HG02885 (cell line): ENCODE results near the gene PACRG.

ENCODE experiments used
- ATAC-seq: cut with Tn5 transposase; IDR thresholded peaks from one replicate; pipeline ENCODE4 v1.9.1; 2021; ENCODE audit warnings: mild to moderate bottlenecking; ENCODE audit not compliant: unreplicated experiment, poor library complexity

The PACRG gene

DNA sequence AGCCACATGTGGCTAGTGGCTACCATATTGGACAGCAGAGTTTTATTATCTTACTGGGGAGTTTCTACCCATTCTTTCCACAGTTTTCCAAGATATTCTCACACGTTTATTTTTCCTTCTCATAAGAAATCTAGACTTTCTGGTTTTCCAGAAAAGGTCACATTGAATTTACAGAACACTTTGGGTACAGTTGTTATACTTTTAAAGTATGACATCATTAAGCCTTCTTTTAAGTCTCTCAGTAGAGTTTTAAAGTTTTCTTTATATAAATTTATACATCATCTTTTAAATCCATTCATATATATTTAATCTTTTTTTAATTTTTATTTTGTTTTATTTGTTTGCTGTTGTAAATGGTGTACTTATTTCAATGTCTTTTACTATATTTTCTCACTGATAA, 486.5 kb downstream of the PACRG start:
- ATAC-seq = no peak

DNA sequence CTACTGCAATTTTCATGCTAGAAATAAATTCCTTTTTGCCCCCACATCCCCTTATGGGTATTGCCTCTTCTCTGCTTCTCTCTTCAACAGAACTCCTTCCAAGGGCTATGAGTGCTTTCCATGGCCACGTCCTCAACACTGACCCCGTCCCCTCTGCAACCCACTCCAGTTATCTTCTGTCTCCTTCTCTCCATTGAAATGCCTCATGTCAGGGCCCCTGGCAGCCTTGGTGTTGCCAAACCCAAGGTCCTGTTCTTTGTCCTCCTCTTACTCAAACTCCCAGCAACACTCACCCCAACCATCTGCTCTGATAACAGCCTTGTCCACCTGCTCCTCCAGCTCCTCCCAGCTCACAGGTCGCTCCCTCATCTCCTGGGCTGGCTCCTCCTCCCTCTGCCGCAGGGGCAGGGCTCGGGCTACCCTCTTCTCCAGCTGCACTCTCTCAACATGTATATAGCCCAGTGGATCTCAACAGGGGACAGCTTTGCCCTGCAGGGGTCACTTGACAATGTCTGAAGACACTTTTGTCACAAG, 490.7 kb downstream of the PACRG start:
- no peak for ATAC-seq

DNA sequence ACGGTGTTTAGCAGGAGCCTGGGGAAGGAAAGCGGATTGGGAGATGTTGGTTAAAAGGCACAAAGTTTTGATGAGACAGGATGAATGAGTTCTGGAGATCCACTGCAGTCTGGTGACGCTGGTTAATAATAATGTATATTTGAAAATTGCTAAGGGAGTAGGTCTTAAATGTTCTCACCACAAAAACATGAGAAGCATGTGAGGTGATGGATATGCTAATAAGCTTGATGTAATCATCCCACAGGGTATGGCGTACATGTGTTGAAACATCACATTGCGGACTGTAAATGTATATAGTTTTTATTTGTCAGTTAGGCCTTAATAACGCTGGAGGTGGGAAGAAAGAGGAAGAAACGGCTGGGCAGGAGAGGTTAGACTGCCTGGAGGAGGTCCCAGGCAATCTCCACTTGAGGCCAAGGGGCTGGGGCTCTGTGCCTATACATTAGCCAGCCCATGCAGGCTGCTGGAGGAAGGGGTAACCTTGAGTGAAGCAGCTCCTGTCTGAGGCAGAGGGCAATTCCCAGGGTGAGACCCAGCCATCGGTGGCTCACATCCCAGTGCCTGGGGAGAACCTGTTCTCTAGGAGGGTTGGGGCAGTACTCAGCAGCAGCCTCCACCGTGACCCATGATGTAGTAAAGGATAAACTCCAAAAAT, 498.5 kb downstream of the PACRG start:
- ATAC-seq = no peak

DNA sequence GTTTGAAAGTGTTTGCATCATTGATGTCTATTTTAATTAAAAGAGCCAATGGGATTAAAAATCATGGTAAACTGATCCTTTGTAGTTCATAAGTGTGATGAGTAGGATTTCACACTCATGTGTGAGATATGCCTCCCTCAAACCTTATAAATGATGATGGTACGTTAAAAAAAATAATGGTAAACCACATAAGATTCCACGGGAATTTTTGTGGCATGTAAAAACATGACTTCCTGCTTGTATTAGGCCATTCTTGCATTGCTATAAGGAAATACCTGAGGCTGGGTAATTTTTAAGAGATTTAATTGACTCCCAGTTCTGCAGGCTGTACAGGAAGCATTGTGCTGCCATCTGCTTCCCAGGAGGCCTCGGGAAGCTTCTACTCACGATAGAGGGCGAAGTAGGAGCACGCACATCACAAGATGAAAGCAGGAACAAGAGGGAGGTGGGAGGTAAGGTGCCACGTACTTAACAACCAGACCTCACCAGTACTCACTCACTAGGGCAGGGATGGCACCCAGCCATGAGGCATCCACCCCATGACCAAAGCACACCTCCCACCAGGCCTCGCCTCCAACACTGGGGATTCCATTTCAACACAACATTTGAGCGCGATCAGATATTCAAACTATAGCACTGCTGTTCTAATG, 499.2 kb downstream of the PACRG start:
- ATAC-seq = no peak

DNA sequence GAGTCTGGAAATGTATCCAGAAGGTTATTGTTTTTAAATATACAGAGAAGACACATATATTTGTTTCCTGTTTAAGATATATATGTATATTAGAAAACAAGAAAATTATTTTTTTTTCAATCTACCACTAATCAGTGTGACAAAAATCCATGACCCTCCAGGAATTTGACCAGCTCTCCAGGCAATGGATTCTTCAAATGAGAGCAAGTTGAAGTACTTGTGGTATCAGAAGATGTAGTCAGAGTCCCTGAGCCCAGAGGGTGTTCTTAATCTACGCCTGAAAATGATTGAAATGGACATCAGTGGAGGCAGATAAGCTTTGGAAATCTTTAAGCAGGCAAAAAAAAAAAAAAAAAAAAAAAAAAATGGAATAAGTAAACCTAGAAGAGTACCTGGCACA, 500.3 kb downstream of the PACRG start:
- ATAC-seq = no peak

DNA sequence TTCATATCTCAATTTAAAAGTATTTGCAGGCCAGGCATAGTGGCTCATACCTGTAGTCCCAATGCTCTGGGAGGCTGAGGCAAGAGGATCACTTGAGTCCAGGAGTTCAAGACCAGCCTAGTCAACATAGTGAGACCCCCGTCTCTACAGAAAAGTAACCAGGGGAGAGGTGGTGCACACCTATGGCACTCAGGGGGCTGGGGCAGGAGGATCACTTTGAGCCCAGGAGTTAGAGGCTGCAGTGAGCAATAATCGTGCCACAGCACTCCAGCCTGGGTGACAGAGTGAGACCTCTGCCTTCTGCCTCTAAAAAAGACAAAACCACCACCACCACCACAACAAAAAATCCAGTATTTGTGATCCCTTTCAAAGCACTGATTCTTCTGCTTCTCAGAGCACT, 501.3 kb downstream of the PACRG start:
- no peak for ATAC-seq

DNA sequence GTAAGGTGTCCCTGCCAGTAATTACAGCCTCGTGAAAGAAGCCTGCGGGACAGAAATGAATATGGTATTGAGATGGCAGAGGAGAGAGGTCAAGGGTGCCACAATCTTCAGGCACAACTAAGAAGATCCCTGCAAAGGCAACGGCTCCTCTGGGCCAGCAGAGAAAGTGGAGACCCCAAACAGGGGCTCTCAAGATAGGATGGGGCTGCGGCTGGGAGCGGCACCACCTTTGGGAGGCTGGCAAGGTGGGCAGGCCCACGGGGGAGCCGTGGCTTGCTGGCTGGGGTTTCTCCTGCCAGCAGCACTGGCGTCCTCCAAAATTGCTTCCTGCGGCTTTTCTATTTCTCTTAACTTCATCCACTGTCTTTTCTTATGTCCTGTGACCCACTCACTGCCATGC, 503.1 kb downstream of the PACRG start:
- ATAC-seq = no peak

DNA sequence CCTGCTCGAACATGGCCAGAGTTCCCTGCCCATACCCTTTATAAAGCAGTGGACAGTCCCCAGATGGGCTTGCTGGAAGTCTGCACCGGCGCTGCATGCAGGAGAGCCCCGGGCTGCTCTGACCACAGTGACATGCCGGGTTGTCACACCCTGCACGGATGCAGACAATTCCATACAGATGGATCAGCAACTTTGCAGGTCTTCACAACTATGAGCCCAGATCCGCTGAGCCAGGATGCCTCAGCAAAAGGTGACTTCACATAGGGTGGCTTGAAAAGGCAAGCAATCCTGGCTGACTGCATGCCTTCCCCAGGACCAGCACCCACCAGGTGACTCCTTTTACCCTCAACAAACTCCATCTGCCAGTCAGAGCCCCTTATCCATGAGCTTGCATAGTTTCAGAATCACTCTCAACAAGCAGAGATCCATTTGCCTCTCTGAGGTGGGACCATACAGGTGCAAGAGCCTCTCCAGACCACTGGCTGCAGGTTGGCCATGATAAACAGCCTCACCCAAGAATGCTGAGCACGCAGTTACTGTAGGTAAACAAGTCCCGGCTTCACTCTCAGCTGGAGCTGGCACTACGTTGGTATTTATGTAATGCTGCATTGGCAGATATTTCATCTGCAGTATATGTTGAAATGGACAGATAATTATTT, 503.7 kb downstream of the PACRG start:
- no peak for ATAC-seq

DNA sequence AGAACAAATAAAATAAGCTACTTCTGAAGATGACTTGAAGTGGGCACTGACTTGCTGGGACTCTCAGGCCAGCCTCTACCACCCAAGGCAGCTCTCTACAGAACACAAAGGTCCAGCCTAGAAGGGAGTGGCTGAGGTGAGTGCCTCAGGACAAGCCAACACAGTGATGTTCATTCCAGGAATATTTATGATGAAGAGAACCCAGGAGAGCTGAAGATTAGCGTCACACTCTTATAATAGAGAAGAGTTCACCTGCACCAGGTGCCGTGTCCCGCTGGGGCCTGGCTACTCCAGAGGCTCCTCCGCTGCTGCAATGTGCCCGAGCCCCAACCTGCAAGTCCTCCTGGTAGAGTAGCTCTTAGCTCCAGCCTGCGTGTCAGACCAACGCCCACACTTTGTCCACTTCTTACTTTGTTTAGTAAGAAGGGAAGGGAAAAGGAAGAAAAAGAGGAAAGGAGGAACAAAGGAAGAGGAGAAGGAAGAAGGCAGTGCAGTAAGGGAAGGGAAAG, 504.3 kb downstream of the PACRG start:
- no peak for ATAC-seq

DNA sequence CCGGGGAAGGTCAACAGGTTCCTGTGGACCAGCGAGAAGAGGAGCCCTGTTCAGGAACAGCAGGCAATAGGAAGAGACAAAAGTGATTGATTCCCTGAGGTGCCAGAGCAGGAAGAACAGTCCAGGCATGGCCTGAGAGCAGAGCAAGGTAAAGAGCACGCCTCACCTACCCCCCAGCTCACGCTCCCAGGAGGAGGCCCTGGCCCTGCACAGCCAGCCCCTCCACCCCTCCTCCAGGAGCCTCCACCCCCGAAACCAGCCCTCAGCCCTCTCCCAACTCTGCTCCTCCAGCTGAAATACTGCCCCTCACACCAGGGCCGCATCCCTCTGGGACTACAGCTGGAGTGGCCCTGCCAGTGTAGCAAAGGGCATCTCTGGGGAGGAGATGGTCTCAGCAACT, 504.9 kb downstream of the PACRG start:
- no peak for ATAC-seq

DNA sequence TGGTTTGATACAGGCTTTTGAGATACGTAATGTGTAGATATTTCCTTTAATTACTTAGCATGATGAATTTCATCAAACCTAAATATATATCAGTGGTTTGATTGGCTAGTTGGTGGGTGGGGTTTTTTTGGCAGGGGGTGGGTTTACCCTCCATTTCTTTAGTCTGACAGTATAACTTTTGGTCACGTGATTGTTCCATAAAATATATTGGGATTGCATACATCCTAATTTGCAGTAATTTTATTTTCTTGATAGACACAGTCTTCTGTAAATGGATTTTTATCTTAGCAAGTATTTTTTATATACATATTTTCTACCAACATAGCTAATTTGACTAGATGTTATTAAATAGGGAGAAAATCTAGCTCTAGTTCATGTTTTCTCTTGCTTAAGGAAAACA, 509.3 kb downstream of the PACRG start:
- ATAC-seq = no peak

DNA sequence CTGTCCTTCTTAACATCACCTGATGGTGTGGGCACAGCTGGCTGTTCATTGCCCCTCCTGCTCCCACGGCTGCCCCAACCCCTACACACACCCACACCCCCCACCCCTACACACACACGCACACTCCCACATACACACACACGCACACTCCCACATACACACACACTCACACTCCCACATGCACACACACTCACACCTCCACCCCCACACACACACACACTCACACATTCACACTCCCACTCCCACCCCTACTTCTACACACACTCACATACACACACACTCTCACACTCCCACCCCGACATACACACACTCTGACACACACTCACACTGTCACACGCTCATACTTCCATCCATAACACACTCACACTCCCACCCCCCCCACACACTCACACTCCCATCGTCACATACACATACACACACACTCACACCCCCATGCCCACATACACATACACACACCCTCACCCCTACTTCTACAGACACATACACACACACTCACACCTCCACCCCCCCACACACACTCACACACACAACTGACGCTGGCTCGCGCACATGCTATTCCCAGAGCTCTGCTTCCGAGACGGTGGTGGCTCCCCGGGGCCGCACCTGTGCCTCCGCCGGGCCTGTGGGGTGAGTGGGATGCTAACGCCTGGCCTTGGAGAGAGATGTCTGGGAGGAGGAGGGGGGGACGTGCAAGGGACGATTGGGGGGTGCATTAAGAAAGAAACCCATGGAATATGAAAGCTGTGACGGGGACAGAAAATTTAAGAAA, 512.0 kb downstream of the PACRG start:
- ATAC-seq = no peak

DNA sequence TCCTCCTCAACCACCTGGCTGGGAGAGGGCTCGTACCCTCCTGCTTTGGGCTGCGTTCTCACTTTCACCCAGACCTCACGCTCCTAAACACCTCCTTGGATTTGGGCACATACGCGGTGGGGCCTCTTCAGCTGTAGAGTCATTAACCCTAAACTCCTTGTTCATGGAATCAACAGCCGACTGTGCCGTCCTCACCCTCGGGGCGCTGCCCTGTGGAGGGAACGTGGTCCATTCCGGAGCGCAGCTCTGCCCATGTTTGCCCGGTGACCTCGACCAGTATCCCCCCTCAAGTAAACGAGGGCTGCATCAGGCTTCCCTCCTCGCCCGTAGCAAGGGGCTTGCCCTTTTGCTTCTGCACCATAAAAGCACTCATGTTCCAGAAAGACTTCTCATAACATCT, 512.8 kb downstream of the PACRG start:
- ATAC-seq = no peak

DNA sequence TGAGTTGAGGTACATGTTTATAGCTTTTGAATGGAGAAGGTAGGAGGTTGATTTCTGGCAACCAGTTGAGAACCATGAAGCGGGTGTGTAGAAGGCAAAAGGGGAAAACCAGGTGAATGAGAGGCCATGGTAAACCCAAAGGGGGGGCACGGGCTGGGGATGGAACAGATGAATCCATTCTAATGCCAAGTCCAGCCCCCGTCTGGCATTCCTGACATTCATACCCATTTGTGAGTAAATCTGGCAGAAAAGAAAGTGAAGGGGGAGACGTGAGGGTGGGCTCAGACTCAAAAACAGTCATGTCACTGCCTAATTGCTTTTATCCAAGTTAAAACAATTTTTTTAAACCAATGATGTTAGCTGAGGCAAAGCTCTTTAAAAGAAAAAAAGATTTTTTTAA, 513.9 kb downstream of the PACRG start:
- no peak for ATAC-seq

DNA sequence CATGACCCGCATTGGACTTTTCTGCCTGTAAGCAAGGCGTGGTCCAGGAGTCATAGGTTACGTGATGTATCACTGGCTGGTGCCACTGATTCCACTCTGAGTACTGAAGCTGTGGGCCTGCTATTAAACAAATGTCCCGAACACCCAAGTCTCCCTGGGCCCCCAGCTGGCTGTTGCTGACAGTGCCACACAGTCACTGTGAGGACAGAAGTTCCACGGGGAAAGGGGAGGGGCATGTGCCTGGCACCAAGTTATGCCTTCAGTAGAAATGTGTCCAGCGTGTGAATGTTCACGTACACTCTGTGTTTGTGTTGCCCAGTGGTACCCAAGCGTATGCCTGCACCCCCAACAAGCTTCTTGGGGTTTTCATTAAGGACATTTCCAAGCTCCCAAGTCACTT, 515.3 kb downstream of the PACRG start:
- no peak for ATAC-seq

DNA sequence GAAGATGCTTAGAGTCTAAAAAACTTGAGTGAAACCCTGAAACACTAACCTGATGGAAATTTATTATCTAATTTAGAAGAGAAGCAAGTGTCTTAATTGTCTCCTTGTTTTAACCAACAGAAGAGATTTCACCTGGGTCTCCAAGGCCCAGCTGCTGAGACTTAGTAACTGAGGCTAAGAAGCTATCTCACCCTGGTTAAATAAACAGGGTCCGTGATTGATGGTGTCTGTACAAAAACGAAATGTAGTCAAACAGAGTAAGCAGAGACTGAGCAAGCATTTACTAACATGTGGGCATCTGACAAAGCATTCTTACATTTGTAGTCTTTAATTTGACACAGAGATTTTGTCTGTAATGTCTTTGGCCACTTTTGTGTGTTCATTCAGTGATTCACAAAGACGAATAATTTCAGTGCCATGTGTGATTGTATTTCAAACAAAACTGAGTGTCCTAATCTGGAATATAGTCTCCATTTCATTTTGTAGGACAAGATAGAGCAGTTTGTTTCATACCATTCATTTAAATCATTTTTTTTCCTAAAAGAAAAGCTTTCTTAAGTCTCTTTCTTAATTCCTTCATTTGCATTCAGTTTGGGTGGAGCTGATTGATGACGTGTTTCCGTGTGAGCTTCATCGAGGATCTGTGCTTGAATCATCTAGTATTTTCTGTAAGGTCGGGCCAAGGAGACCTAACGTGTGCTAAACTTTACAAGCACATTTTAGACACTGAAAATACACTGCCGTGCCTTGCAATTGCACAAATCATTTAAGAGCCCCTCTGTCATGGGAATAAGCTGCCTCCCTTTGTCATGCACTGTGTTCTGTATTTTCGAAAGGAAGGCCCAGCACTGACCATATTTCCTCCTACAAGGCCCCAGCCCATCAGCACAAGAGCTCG, 516.2 kb downstream of the PACRG start:
- ATAC-seq = no peak

DNA sequence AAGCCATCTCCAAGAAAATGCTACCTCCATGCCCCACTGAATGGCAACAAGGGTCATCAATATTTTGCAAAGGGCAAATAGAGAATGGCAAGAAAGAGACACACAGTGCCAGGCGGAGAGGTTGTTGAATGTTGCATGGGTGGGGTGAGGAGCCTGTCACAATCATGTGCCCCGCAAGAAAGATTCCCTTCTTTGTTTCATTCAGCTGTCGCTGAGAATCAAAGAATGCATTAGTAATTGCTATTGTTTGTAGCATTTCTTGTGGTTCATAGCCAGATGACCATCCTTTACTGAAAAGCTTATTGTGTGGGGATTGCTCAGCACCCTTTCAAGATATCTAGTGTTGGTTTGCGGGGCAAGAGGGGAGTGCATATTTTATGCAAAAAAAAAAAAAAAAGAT, 520.3 kb downstream of the PACRG start:
- ATAC-seq = no peak

DNA sequence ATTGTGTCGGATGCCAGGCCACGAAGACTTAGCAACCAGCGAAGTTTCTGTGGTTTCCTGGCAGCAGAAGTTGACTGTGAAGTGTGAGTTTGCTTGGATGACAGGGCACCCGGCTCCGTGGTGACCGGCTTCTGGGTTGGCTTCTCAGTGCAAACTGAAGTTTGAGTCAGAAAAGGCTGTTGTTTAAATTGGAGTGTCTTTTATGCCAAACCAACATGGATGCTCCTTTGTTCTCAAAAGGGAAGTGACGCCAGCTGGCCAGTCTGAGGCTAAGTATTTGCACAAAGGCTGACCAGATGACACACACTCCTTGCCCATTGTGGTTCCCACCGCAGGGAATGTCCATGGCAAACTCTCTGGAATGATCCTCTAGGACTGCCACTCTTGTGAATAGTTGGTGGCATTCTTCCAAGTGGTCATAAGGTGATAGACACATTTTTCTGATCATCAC, 521.9 kb downstream of the PACRG start:
- no peak for ATAC-seq

DNA sequence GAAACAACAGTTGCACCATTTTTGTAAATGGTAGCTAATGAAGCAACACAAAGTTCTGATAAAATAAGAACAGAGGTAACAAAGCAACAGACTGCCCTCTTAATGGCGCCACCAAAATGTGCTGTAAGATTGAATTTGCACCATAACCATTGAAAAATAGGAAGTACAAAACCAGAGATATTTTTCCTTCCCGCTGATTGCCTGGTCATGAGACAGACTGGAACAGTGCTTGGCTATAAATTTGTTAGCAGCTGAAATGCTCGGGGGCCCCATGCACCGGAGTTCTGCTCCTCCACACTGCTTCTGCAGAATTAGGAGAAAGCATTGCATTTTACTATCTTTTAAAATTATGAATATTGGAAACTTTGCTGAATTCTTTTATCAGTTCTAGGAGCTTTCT, 522.3 kb downstream of the PACRG start:
- ATAC-seq = no peak
